HFFc6 (cell line): ENCODE results near the gene ARID2. TPM values are rescaled to one million over a fixed set of nuclear protein-coding genes. Genes with fewer than 3 reads are reported as not detected.

Experiments
- DNase-seq: peaks from one replicate; pipeline ENCODE4 v3.0.0-alpha.2; 2018
- H3K27ac Mint-ChIP-seq: 2 replicates; pipeline ENCODE4 v1.8.0; 2020; ENCODE audit warnings: mild to moderate bottlenecking, mixed read lengths
- H3K27me3 Mint-ChIP-seq: 2 replicates; pipeline ENCODE4 v1.8.0; 2021; ENCODE audit warnings: mild to moderate bottlenecking, moderate library complexity, mixed read lengths; ENCODE audit not compliant: insufficient read depth
- H3K36me3 Mint-ChIP-seq: 2 replicates; pipeline ENCODE4 v1.8.0; 2021; ENCODE audit warnings: low read depth, mixed read lengths
- H3K4me1 Mint-ChIP-seq: 2 replicates; pipeline ENCODE4 v1.8.0; 2020; ENCODE audit warnings: low read depth, mixed read lengths
- H3K4me3 Mint-ChIP-seq: 2 replicates; pipeline ENCODE4 v1.8.0; 2020; ENCODE audit warnings: mild to moderate bottlenecking, moderate library complexity, mixed read lengths
- H3K9me3 Mint-ChIP-seq: 2 replicates; pipeline ENCODE4 v1.8.0; 2020; ENCODE audit warnings: mild to moderate bottlenecking, mixed read lengths
- total RNA-seq, 6 experiments: library from RNA; stranded (reverse); fragmentation: NEBNext Ultra II Directional; extraction: Animal tissue kit (Norgen Biotek cat#: 25700); gene quantifications; 2 replicates in 1 of 6; 3 replicates in 5 of 6; pipeline ENCODE4 v1.2.3, GENCODE V29; 2021
- TF ChIP-seq, protein P1 (sequence below): fragments of 200-600 bp; sonication (generic); IDR thresholded peaks from 2 replicates; pipeline ENCODE4 v1.5.0; 2021; ENCODE audit warnings: antibody characterized with exemption, mild to moderate bottlenecking

Gene ARID2
- total RNA-seq, 6 experiments from 2014 or later: 11.5 to 15.6 (median 14.0) TPM

DNA sequence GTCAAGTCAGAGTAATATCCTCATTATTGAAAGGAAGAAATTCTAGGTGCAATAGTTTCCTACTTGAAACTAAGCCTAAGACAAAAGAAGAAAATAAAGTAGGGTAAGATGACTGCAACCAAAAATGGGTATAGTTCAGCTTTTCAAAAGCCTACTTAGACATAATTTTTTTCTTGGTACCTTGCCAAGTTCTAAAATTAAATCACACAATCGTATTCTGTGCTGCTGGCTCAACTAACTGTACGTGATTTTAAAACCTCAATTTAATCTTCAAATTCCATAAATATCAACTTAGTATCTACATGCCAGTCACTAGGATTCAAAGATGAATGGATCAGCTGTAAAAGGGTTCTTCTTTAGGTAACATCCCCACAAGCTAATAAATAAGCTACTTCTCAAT is 204.0 kb downstream of the ARID2 start:
- DNase-seq: no peak
- peaks cover 30% of the 10 kb centered on the region for H3K36me3 Mint-ChIP-seq
- H3K4me1 Mint-ChIP-seq: peaks cover 7% of the 10 kb centered on the region; the same call in 1 of the 2 replicates
- no peaks in the 10 kb centered on the region for H3K9me3 Mint-ChIP-seq
- no peak overlapping the region for H3K4me3 Mint-ChIP-seq
- TF ChIP-seq, protein P1, sequence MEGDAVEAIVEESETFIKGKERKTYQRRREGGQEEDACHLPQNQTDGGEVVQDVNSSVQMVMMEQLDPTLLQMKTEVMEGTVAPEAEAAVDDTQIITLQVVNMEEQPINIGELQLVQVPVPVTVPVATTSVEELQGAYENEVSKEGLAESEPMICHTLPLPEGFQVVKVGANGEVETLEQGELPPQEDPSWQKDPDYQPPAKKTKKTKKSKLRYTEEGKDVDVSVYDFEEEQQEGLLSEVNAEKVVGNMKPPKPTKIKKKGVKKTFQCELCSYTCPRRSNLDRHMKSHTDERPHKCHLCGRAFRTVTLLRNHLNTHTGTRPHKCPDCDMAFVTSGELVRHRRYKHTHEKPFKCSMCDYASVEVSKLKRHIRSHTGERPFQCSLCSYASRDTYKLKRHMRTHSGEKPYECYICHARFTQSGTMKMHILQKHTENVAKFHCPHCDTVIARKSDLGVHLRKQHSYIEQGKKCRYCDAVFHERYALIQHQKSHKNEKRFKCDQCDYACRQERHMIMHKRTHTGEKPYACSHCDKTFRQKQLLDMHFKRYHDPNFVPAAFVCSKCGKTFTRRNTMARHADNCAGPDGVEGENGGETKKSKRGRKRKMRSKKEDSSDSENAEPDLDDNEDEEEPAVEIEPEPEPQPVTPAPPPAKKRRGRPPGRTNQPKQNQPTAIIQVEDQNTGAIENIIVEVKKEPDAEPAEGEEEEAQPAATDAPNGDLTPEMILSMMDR: no peak
- no peak overlapping the region for H3K27ac Mint-ChIP-seq
- H3K27me3 Mint-ChIP-seq: peaks cover 2% of the 10 kb centered on the region; the same call in 1 of the 2 replicates

DNA sequence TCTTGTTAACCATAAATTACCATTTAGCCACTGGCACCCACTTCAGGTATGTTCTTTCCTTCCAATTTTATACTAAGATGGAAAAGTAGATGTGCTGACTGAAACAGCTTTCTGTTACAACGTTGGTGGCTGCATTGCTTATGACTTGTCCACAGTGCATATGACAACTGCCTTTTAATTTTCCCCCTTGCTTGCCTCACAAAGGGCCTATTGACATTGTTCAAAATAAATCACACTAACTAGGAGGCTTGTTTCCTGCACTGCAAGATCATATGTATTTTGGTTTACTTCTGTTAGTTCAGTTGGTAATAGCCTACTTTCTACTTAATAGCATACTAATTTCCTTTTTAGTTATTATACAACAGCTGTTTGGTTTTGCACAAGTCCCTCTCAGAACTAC is 205.4 kb downstream of the ARID2 start:
- Mint-ChIP-seq H3K27me3 (peaks cover 2% of the 10 kb centered on the region; the same call in 1 of the 2 replicates), H3K9me3 (no peaks in the 10 kb centered on the region)
- no peak for DNase-seq

DNA sequence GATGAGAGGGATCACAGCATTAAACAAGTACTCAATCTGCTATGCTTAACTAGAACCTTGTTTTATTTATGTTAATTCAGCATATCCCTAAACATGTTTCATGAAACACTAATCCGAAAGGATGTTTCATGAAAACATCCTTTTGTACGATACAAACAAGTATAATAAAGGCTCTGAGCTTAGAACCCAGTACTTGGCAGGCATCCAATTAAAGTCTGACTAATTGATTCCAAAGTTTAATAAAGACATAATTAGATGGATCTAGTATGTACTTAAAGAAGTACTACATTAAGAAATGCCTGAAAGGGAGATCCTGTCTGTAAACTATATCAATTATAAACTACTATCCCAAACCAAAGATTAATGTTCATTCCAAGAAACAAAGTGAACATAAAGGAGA is 209.1 kb downstream of the ARID2 start:
- H3K4me1 Mint-ChIP-seq: peaks cover 7% of the 10 kb centered on the region; the same call in 1 of the 2 replicates
- H3K36me3 Mint-ChIP-seq: peaks cover 53% of the 10 kb centered on the region
- DNase-seq: no peak
- TF ChIP-seq, protein P1: no peak
- H3K9me3 Mint-ChIP-seq: no peaks in the 10 kb centered on the region
- peaks cover 2% of the 10 kb centered on the region; the same call in 1 of the 2 replicates for H3K27me3 Mint-ChIP-seq
- H3K4me3 Mint-ChIP-seq: no peak overlapping the region
- no peak overlapping the region for H3K27ac Mint-ChIP-seq

More for the DNA sequence above, 205.4 kb downstream of the ARID2 start:
- peaks cover 7% of the 10 kb centered on the region; the same call in 1 of the 2 replicates for H3K4me1 Mint-ChIP-seq
- peaks cover 28% of the 10 kb centered on the region for H3K36me3 Mint-ChIP-seq
- H3K4me3 Mint-ChIP-seq: no peak overlapping the region
- TF ChIP-seq, protein P1: no peak
- H3K27ac Mint-ChIP-seq: no peak overlapping the region

DNA sequence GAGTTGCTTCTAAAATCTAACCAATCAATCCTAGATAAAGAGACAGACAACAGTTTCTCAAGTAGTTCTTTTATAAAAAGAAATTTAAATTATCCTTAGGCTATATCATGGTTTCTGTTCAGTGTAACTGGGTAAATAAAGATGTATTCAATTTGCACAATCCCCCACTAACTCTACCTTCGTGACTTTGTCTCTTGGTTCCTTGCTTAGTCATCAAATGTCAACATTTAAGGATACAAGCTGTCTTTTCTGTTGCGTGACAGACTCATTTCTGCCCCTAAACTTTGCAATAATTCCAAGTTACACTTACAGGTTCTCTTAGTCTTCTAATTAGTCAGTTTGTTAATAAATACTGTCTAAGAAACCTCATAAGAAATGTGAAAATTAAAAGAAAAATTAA is 210.3 kb downstream of the ARID2 start:
- no peak overlapping the region for H3K4me3 Mint-ChIP-seq
- H3K4me1 Mint-ChIP-seq: peaks cover 17% of the 10 kb centered on the region
- peaks cover 60% of the 10 kb centered on the region for H3K36me3 Mint-ChIP-seq
- peaks cover 2% of the 10 kb centered on the region; the same call in 1 of the 2 replicates for H3K27me3 Mint-ChIP-seq
- H3K27ac Mint-ChIP-seq: no peak overlapping the region
- no peak for DNase-seq
- no peaks in the 10 kb centered on the region for H3K9me3 Mint-ChIP-seq
- TF ChIP-seq, protein P1: no peak

DNA sequence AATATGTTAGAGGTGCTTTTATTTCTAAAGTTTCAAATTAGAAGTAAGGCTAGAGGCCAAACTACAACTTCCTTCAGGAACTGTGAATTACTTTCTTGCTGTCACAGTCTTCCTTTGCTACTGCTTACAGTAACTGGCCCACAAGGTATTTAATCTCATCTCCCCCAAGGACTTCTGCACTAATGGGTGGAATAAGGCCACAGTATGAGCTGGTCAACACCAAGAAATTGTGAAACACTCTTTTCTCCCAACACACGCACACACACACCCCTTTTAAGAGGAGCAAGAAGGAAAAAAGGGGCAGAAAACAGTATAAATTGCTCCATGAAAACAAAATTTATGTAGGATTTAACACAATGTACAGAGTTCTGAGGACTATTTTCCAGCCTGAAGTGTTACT is 215.3 kb downstream of the ARID2 start:
- Mint-ChIP-seq H3K36me3 (peaks cover 67% of the 10 kb centered on the region), H3K27me3 (peaks cover 1% of the 10 kb centered on the region; the same call in 1 of the 2 replicates), H3K27ac (peak overlapping the region; percentile 4; the same call in 1 of the 2 replicates), H3K9me3 (no peaks in the 10 kb centered on the region), H3K4me1 (peaks cover 19% of the 10 kb centered on the region), H3K4me3 (no peak overlapping the region)
- TF ChIP-seq, protein P1: no peak
- DNase-seq: no peak
